ENCODE measurements around the gene CHKA. TPM values are rescaled to one million over a fixed set of nuclear protein-coding genes. Genes with fewer than 3 reads are reported as not detected.

The CHKA gene
- total and polyA plus RNA-seq, 9 of the 15 experiments (the other 6 are each of a cell fraction or from before 2014, with no cell fraction given): 3.6 to 37.0 (median 30.2) TPM

GRCh38 chr11:68065841-68066240 is 55.3 kb downstream of the CHKA start:
- H2AFZ ChIP-seq (ENCODE audit: low read depth, low read length): no peak overlapping the region
- DNase-seq (ENCODE audit: extremely low read depth in 1 of 4, low spot score in 3 of 4) (no peak), ATAC-seq (no peak), FAIRE-seq (no peak)
- H3K4me3 ChIP-seq: no peak overlapping the region
- in situ Hi-C loops (cut with MboI) (no loop called here), intact Hi-C loops (cut with micrococcal nuclease) (no loop called here)
- no peaks in the 10 kb centered on the region for H3K27me3 ChIP-seq (ENCODE audit: control insufficient read depth in 2 of 2, insufficient read depth in 2 of 2, low read length in 2 of 2)
- H3K27ac ChIP-seq (ENCODE audit: extremely low read depth, low read depth, low read length): no peak overlapping the region
- 79% methylated on average over 5 of the region's 5 CpGs for WGBS (ENCODE audit: insufficient coverage, low coverage, missing lambda C conversion rate)
- H3K9ac ChIP-seq (ENCODE audit: insufficient read depth in 1 of 2, low read depth in 2 of 2, low read length in 2 of 2): no peak overlapping the region
- no peaks in the 10 kb centered on the region for H3K9me3 ChIP-seq (replicated peaks; ENCODE audit: control insufficient read depth, insufficient read depth, low read depth, low read length)
- H3K9me1 ChIP-seq (ENCODE audit: control insufficient read depth, insufficient read depth, low read length): no peaks in the 10 kb centered on the region
- CTCF ChIA-PET (ENCODE audit: low intra/inter-chr PET ratio): no interaction called here
- POLR2A ChIA-PET: interaction anchor here (1.1 kb wide), 1 partner anchor 37 kb away, joined by 3 read pairs; no protein-coding TSS in a partner anchor
- BruUV-seq (replicated peaks): no TSS peak
- peaks cover 92% of the 10 kb centered on the region for H3K36me3 ChIP-seq (ENCODE audit: control insufficient read depth, insufficient read depth, low read length)
- H3K79me2 ChIP-seq (ENCODE audit: control insufficient read depth, insufficient read depth, low read length): no peaks in the 10 kb centered on the region
- no peak overlapping the region for H3K4me2 ChIP-seq (ENCODE audit: insufficient read depth, low read length)
- no peaks in the 10 kb centered on the region for H4K20me1 ChIP-seq (replicated peaks; ENCODE audit: control insufficient read depth, insufficient read depth, low read length)
- H3K4me1 ChIP-seq (replicated peaks in 1 of 2; ENCODE audit: control insufficient read depth in 2 of 2, insufficient read depth in 2 of 2, low read length in 2 of 2): no peaks in the 10 kb centered on the region
- no peak for TF ChIP-seq ZBTB26 (CRISPR knock-in tag; IDR thresholded peaks at IDR 0.05)
- no peak for TF ChIP-seq HOXB6 (CRISPR knock-in tag; IDR thresholded peaks at IDR 0.05; ENCODE audit: borderline replicate concordance)
- no peak for TF ChIP-seq ZNF146 (CRISPR knock-in tag; IDR thresholded peaks at IDR 0.05; ENCODE audit: unreplicated experiment)
- no peak for TF ChIP-seq E2F1 (CRISPR knock-in tag; IDR thresholded peaks at IDR 0.05)
- no peak for TF ChIP-seq HMGN3 (IDR thresholded peaks at IDR 0.05; ENCODE audit: borderline replicate concordance, extremely low read depth, insufficient read length, low read depth, low read length)
- no peak for TF ChIP-seq AFF4 (CRISPR knock-in tag; IDR thresholded peaks at IDR 0.05)
- no peak for TF ChIP-seq BCLAF1 (IDR thresholded peaks at IDR 0.05; ENCODE audit: borderline replicate concordance in 1 of 2, control insufficient read depth in 1 of 2, low read depth in 2 of 2, low read length in 1 of 2)
- TF ChIP-seq E2F4 (CRISPR knock-in tag; IDR thresholded peaks at IDR 0.05; ENCODE audit: low read depth): no peak
- no peak for TF ChIP-seq ZNF655 (CRISPR knock-in tag; IDR thresholded peaks at IDR 0.05)
